NCI-H748 (cell line): Measurements from ENCODE around the gene GGTLC3.
"Not testable (repeated sequence)": the region's sequence is repeated elsewhere in the genome, so short reads cannot be mapped to it uniquely, and the experiment has no call there.

ENCODE experiments used
- DNase-seq: peaks from one replicate; lab custom pipeline; 2025; ENCODE audit not compliant: unreplicated experiment; lab: John Stamatoyannopoulos, UW

The GGTLC3 gene

GRCh38 chr22:18522762-18523161, 4.8 kb upstream of the GGTLC3 start:
- not testable (repeated sequence) for DNase-seq

GRCh38 chr22:18513454-18513853, 4.5 kb downstream of the GGTLC3 start:
- DNase-seq: not testable (repeated sequence)

GRCh38 chr22:18512378-18512777, 5.6 kb downstream of the GGTLC3 start:
- DNase-seq: not testable (repeated sequence)

GRCh38 chr22:18511327-18511726, 6.6 kb downstream of the GGTLC3 start:
- DNase-seq: not testable (repeated sequence)

GRCh38 chr22:18496227-18496626, 21.7 kb downstream of the GGTLC3 start:
- DNase-seq: not testable (repeated sequence)
